ENCODE results near the gene RAE1.

GRCh38 chr20:57395111-57395966 is 44.3 kb downstream of the RAE1 start:
- TF ChIP-seq GATA3 (IDR thresholded peaks at IDR 0.05; ENCODE audit: low read depth, low read length), result no peak
- no peak for TF ChIP-seq GATA2 (IDR thresholded peaks at IDR 0.05; ENCODE audit: low read depth, low read length)
